Suprapubic skin (tissue), 4 donors: Measurements from ENCODE around the gene BRIP1.

Experiments
- EP300 ChIP-seq: sonication (generic); formaldehyde crosslinking; IDR thresholded peaks from one replicate; pipeline ENCODE4 v1.6.1; 2017; ENCODE audit warnings: antibody characterized with exemption
- POLR2AphosphoS5 ChIP-seq, 3 donors: sonication (generic); formaldehyde crosslinking; IDR thresholded peaks; one replicate each; pipeline ENCODE4 v1.6.1; 2017; ENCODE audit warnings: antibody characterized with exemption in 3 of 3

DNA sequence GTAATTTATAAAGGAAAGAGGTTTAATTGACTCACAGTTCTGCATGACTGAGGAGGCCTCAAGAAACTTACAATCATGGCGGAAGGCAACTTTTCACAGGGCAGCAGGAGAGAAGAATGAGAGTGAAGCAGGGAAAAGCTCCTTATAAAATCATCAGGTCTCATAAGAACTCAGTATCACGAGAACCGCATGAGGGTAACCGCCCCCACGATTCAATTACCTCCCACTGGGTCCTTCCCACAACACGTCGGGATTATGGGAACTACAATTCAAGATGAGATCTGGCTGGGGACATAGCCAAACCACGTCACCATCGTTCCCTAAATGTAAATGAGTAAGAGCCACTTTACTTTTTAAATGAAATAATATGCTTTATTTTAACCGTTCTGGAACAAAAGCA lies 182.4 kb downstream of the BRIP1 start:
- TF ChIP-seq POLR2AphosphoS5 (IDR thresholded peaks at IDR 0.05): no peak
- TF ChIP-seq EP300: no peak
